COLO668 (cell line): ENCODE data around the gene C2orf68.
"Not testable (repeated sequence)": the region's sequence is repeated elsewhere in the genome, so short reads cannot be mapped to it uniquely, and the experiment has no call there.

ENCODE experiments used
- DNase-seq: peaks from one replicate; lab custom pipeline; 2025; ENCODE audit not compliant: unreplicated experiment; lab: John Stamatoyannopoulos, UW

C2orf68 gene, protein sequence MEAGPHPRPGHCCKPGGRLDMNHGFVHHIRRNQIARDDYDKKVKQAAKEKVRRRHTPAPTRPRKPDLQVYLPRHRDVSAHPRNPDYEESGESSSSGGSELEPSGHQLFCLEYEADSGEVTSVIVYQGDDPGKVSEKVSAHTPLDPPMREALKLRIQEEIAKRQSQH

DNA sequence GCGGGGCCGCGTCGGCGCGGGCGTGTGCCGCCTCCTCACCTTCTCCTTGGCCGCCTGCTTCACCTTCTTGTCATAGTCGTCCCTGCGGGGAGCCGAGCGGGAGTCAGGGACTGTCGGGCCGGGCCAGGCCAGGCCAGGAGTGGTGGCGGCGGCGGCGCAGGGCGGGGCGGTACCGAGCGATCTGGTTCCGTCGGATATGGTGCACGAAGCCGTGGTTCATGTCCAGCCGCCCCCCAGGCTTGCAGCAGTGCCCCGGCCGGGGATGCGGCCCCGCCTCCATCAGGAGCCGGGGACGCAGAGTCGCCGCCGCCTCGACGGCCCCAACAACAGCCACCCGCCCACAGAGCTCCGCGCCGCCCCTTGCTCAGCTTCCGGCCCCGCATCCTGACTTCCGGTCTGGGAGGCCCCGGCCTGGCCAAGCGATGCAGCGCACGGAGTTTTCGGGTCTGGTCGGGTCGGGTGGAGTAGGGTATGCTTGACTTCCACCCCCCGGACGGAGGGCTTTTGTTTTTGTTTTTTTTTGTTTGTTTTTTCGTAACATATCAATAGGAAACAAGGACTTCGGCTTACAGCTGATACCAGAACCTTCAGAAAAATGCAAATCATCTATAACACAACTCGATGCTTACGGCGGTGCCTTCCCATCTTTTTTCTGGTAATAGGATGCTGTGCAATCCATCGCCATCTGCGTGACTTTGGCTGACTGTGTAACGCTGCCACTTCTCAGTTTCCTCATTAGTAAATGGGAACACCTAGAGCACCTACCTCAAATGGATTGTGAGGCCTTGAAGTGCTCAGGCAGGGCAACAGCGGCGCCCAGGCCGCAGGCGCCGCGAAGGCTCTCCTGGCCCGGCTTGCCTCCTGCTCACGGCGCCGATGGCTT, at the start of gene C2orf68:
Gene C2orf68, minus strand, starts transcription at position 362 of the 883 bp plus-strand sequence. Its CDS starts 82 bp downstream, at position 280.
- DNase-seq: peak; percentile 93

DNA sequence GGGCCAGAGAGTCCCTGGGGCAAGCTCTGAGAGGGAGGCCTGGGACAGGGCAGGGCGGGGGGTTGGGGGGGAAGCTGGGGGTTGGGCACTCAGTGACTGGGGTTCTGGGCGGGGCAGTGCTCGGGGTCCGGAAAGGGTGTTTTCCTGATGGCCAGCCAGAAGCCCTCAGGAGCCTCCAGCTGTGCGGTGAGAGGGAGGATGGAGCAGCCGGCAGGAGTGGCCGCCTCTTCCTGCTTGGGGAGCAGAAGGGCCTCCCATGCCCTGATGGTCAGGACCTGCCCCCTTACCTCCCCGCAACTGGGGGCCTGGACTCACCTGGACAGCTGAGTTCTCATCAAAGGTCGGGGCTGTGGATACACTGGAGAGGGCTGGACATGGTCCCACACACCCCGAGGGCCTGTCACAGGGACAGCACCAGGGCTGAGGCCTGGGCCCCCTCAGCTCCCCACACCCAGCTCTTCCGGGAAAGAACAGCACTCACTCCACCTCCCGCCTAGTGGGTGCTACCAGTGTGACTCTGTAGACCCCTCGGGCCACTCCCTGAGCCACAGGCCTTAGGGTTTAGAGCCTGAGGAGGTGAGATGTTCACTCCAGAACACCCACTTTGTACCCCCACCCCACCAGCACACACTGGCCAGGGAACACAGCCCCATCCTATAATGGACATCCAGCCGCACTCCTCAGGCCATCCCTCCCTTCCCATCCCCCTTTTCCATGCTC, 49.4 kb upstream of the C2orf68 start:
- DNase-seq: no peak

DNA sequence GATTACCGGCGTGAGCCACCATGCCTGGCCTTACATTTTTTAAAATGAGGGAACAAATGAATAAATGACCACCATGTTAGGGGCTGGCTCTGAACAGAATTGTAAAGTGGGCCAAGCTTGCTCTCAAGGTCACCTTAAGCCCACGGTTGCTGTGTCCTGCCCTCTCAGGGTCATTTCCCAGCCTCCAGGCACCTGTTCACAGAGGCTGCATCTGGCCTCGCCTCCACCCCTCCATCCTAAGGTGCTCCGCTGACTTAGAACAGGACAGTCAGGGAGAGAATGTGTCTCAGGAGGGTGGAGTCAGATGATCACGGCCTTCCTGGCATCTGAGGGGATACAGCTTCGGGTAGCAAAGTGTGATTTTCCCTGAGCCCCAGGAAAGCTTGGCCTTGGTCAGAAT, 48.9 kb upstream of the C2orf68 start:
- DNase-seq: no peak

DNA sequence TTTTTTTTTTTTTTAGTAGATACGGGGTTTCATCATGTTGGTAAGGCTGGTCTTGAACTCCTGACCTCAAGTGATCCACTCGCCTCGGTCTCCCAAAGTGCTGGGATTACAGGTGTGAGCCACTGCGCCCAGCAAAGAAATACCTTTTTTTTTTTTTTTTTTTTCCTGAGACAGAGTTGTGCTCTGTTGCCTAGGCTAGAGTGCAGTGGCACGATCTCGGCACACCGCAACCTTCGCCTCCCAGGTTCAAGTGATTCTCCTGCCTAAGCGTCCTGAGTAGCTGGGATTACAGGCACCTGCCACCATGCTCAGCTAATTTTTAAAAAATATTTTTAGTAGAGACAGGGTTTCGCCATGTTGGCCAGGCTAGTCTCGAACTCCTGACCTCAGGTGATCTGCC, 48.4 kb upstream of the C2orf68 start:
- DNase-seq: not testable (repeated sequence)

DNA sequence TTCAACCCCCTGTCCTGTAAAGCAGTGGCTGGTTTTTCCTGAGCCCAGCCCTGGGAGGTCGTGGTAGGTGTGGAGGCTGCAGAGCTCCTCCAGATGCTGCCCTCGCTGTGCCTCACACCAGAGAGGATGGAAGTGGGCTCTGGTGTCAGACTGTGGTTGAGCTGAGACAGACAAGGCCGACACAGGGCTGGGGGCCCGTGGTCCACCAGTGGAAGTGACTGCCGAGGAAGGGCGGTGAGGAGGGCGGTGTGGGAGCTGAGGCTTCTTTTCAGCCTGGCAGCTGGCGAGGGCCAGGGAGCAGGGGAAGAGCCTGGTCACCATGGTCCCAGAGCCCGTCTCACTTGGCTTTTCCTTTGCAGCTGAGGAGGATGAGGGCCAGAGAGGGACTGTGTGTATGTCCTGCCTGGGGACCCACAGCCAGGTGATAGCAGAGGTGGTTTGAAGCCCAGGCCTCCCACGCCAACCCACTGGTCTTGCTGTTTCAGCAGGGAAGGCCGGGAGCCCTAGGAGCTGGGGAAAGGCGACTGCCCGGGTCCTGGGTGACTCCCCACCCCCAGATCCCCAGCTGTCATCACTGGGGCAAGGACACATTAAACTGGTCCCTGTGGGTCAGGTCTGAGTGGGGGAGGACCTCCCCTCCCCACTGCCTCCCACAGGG, 47.6 kb upstream of the C2orf68 start:
- DNase-seq: no peak

DNA sequence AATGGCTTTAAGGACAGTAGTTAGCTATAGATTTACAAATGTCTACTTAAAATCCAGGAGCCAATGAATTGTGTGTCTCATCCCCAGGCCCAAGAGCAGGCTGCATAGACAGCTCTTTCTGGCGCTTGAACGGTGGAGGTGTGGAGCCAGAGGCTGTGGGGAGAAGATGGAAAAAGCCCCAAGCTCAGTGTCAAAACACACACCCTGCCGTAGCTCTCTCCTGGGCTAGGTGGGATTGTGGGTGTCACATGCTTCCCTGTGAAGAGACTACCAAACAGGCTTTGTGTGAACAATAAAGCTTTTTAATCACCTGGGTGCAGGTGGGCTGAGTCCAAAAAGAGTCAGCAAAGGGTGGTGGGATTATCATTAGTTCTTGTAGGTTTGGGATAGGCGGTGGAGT, 45.5 kb upstream of the C2orf68 start:
- not testable (repeated sequence) for DNase-seq

DNA sequence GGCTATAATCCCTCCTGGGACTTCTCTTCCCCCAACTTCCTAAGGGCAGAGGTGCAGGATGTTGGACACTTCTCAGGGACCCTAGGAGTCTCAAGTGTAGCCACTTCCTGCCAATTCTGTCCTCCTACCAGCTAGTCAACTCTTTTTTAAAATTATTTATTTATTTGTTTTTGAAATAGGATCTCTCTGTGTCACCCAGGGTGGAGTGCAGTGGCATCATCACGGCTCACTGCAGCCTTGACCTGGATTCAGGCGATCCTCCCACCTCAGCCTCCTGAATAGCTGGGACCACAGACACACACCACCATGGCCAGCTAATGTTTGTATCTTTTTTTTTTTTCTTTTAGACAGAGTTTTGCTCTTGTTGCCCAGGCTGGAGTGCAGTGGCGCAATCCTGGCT, 44.6 kb upstream of the C2orf68 start:
- DNase-seq: peak; percentile 19

DNA sequence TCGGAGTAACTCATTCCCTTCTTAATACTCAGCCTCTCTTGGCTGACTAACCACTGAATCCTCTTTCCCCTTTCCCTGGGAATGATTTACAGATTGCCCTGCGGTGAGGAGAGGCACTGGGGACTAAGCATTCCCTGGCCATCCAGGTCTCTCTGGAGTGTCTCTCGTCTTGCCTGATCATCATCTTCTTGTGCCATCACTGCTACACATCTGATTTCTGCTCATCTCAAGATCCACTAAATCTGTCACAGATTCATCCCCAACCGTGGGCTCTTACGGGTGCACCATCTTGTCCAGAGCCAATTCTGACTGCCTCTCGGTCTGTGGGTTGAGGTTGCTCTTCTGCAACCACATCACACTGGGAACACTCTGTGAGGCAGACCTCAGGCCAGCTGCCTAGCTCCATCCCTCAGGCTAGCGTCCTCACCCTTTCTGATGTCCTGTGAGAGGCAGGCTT, 44.1 kb upstream of the C2orf68 start:
- no peak for DNase-seq

DNA sequence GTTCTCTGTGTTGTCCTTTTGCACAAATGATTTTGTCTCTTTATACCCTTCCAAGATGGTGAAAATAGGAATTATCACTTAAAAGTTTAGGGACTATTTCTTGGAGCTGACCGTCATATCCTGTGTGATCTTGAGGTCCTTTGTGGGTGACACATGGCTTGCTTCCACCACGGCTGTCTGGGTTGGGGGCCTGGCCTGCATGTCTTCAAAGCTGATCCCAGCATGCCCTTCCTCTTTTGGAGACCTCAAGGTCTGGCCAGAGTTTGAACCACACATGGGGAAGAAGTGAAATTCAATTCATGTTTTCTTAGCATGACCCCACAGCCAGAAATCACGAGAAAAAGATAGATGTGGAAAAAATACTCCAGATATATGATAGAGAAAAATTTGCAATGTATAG, 42.1 kb upstream of the C2orf68 start:
- DNase-seq: no peak

DNA sequence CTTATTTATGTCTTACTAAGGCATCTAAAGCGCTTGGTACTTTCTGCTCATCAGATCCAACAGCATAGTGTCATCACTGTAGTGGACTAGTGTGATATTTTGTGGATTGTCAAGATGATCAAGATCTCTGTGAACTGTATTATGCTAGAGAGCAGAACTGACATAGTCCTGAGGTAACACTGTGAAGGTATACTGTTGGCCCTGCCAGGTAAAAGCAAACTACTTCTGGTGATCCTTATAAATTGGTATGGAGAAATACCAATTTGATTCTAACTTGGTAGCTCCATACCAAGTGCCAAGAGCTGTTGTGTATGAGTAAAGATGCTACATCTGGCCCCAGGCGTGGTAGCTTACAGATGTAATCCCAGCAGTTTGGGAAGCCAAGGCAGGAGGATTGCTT, 40.2 kb upstream of the C2orf68 start:
- DNase-seq: no peak

DNA sequence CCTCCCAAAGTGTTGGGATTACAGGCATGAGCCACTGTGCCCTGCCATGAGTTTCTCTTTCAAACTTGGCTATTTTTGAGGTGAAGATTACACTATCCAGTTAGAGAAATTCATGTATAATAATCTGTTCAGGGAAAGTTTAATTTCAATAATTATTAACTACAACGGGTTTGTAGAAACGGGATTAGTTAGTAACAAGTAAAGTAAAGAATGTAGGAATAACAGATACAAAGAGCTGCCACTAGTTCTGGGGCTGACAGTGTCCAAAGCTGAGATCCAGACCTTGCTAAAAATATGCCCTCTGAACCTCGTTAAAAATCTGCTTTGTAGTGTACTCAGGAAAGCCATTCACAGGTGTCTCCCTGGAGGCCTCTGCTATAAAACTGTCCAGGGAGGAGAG, 39.2 kb upstream of the C2orf68 start:
- no peak for DNase-seq

DNA sequence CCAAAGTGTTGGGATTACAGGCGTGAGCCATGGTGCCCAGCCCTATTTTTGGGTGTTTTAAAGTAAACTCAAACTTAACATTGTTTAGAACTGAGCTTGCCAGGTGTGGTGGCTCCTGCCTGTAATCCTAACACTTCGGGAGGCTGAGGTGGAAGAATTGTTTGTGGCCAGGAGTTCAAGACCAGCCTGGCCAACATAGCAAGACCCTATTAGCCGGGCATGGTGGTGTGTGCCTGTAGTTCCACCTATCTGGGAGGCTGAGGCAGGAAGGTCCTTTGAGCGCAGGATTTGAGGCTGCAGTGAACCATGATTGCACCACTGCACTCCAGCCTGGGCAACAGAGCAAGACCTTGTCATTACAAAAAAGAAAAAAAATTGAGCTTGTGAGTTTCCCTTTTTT, 38.6 kb upstream of the C2orf68 start:
- no peak for DNase-seq

DNA sequence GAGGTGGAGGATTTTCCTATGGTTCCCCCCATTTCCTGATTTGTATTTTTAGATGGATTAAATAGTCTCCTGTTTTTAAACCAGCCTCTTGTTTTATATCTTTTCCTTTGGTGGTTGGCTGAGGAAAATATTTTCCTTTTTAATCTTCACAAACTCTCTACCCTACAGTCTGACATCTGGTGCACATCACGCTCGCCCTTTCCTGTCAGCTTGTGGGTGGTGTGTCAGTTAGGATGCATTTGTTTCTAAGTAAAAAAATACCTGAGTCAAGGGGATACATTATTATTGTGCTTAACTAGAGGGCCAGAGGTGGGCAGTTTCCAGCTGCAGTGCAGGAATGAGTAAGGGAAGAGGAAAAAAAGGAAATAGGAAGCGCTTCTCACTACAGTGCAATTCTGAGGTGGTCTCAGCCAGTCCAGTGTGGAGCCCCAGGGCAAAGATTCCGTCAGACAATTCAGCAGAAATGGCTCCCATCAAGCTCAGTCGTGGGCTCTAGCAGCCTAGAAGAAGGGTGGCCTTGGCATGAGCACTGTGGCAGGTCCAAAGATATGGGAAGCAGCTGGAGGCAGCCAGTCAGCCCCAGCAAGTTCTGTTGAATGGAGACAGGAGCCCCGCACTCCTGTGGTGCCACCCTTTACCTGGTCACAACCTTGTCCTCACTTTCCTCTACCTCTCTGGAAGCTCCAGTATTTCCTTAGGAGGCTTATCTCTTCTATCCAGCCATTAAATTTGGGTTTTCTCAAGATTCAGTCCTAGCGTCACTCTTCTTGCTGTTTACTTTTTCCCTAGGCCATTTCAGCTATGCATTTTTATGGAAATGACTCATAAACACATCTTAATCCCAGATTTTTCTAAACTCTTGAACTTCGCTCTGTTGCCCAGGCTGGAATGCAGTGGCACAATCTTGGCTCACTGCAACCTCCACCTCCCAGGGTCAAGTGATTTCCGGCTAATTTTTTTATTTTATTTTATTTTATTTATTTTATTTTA, 37.6 kb upstream of the C2orf68 start:
- no peak for DNase-seq

DNA sequence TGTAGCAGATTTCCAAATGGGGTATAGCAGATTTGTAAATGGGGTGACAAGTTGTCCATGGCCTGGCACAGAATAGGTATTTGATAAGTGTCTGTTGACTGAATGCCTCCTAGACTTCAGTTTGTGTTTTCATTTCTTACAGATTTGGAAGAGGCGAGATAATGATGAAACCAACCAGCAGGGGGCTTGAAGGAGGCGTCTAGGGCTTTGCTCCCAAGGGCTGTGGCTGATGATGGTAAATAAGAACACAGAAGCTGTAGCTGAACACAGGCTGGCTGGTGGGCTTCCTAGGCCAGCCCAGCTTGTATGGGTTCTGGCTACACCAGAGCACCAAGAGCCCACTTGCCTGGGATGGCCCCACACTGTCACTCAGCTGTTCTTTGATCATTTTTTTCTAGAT, 36.8 kb upstream of the C2orf68 start:
- DNase-seq: peak; percentile 3

DNA sequence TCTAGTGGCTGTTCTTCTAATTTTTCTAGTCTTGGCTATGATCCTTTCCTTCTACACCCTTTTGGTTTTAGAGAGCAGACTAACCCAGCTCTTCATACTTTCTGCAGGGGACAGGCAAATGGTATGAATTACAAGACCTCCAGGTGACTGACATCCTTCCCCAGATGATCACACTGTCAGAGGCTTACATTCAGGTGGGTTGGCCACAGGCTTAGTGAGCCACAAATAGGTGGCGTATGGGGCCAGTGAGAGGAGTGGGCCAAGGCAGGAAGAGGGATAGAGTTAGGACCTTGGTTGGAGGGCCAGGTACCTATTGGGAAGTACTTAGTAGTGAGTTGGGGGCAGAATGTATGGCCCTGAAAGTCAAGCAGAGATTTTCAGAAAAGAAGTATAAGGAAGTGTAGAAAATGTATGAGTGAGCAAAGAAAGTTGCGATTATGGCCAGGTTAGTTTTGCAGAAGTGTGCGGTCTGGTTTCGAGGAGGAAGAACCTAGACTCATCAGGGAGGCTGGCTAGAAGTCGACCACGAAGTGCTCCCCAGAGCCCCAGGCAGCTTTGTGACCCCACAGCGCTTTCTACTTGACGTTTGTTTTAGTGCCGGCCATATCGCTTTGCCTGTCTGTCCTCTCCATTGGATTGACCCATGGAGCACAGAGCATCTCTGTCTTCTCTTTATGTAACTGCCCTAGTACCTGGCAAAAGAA, 36.1 kb upstream of the C2orf68 start:
- DNase-seq: no peak

DNA sequence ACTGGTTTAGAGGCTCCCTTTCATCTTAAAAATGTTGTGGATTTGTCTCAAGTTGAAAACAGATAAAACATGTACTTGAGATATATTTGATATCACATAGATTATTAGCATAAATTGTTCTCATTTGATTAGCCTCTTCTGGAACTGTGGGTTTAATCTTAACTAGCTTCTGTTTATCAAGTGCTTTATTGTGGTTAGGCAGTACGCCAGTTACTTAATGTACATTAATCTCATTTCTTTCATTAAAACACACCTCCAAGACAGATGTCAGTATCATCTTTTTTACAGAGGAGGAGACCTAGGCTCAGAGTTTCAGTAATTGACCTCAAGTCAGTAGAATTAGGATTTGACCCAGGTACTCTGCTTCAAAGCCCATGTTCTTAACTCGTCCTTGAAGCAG, 34.3 kb upstream of the C2orf68 start:
- DNase-seq: no peak

DNA sequence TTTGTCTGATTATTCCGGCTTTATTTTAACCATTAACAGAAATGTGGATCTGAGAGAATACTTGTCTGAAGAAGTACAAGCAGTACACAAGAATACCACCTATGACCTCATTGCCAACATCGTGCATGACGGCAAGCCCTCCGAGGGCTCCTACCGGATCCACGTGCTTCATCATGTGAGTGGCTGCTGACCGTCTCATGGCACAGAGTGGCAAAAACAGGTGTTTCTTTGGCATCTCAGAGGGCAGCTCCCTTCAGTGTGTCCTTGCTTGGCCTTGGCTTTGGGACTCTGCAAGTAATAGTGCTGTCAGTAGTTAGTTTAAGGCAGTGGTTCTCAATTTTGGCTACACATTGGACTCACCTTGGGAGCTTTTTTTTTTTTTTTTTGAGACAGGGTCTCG, 33.0 kb upstream of the C2orf68 start:
- no peak for DNase-seq

DNA sequence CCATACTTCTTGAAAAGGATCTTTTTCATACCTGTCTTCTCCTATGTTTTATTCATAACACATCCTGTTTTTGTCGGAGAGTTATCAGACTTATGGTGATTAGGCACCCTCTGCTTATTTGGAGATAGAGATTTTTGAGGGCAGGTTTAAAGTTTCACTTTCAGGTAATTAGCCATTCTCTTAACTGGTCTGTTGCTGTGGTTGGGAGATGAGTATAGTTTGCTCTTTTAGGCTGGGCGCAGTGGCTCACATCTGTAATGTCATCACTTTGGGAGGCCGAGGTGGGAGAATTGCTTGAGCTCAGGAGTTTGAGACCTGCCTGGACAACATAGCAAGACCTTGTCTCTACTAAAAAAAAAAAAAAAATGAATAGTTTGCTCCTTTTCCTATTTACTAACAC, 30.9 kb upstream of the C2orf68 start:
- no peak for DNase-seq

DNA sequence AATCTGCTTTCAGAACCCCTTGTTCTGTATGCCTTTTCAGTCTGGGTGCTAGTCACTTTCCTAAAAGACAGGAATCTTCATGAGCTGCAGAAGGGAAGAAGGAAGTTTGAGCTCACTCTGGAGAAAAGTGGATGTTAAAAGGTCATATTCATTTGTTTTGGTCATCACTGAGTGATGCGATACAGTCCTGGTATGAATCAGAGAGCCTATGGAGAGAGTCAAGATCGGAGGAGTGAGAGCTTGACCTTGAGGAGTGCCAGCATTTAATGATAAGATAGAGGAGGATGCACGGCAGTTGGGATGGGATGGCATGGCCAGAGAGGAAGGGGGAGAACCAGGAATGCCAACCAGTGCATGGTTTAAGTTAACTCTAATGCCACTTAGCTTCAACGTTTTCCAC, 23.8 kb upstream of the C2orf68 start:
- DNase-seq: no peak

DNA sequence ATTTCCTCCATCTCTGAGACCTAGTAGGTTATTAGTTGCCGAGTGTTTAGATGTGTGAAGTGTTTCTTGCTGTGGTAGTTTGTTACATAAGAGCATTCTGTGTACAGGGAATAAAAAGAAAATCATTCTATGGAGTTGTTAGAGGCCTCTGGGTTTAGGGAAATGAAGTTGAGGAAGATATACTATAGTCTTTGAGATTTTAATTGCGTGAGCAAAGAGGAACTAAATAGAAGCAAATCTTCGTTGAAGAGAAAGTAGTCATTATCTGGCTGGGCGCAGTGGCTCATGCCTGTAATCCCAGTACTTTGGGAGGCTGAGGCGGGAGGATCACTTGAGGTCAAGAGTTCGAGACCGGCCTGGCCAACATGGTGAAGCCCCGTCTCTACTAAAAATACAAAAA, 23.1 kb upstream of the C2orf68 start:
- DNase-seq: no peak
